Stimulated activated CD8-positive, alpha-beta memory T cell treated with anti-CD3 and anti-CD28 coated beads, Interleukin-12 subunit alpha, Interleukin-12 subunit beta, amount 100 ng/mL, for 24 hours (primary cell): ENCODE data around the gene AAR2.

Experiments used
- DNase-seq: peaks from one replicate; pipeline ENCODE4 v3.0.0-alpha.2; 2020; ENCODE audit errors: extremely low read depth

AAR2 gene

GRCh38 chr20:36235892-36236785 is at the start of gene AAR2:
Gene AAR2 (plus strand): TSS chr20:36236478. CDS start chr20:36239869, 3,391 bp downstream.
- DNase-seq = peak; percentile 54

- no peak for DNase-seq
These were observed 42.1 kb upstream of the AAR2 start for GRCh38 chr20:36193977-36194712.

- DNase-seq = no peak
These were observed 39.6 kb upstream of the AAR2 start for GRCh38 chr20:36196676-36197075.

- no peak for DNase-seq
These were observed 39.0 kb upstream of the AAR2 start for GRCh38 chr20:36197271-36197670.

GRCh38 chr20:36199345-36200257 is 36.7 kb upstream of the AAR2 start:
- peak; percentile 37 for DNase-seq

- no peak for DNase-seq
These were observed 35.8 kb upstream of the AAR2 start for GRCh38 chr20:36200451-36200850.

- no peak for DNase-seq
These were observed 35.1 kb upstream of the AAR2 start for GRCh38 chr20:36201198-36201597.

GRCh38 chr20:36202891-36203338 is 33.4 kb upstream of the AAR2 start:
- DNase-seq = peak; percentile 31

- DNase-seq = no peak
These were observed 32.4 kb upstream of the AAR2 start for GRCh38 chr20:36203861-36204260.

GRCh38 chr20:36205026-36205425 is 31.3 kb upstream of the AAR2 start:
- no peak for DNase-seq

GRCh38 chr20:36206068-36206467 is 30.2 kb upstream of the AAR2 start:
- DNase-seq = no peak

GRCh38 chr20:36206641-36207040 is 29.6 kb upstream of the AAR2 start:
- DNase-seq = no peak

- no peak for DNase-seq
These were observed 28.7 kb upstream of the AAR2 start for GRCh38 chr20:36207602-36208001.

GRCh38 chr20:36208257-36208656 is 28.0 kb upstream of the AAR2 start:
- no peak for DNase-seq

- DNase-seq = no peak
These were observed 25.7 kb upstream of the AAR2 start for GRCh38 chr20:36210436-36211021.

GRCh38 chr20:36213362-36213761 is 22.9 kb upstream of the AAR2 start:
- no peak for DNase-seq

- DNase-seq = no peak
These were observed 21.5 kb upstream of the AAR2 start for GRCh38 chr20:36214684-36215256.

GRCh38 chr20:36215778-36216177 is 20.5 kb upstream of the AAR2 start:
- DNase-seq = no peak

- DNase-seq = no peak
These were observed 19.8 kb upstream of the AAR2 start for GRCh38 chr20:36216314-36217025.

GRCh38 chr20:36217226-36217625 is 19.1 kb upstream of the AAR2 start:
- no peak for DNase-seq
